Measurements from ENCODE around the gene PTPRN2.

DNA sequence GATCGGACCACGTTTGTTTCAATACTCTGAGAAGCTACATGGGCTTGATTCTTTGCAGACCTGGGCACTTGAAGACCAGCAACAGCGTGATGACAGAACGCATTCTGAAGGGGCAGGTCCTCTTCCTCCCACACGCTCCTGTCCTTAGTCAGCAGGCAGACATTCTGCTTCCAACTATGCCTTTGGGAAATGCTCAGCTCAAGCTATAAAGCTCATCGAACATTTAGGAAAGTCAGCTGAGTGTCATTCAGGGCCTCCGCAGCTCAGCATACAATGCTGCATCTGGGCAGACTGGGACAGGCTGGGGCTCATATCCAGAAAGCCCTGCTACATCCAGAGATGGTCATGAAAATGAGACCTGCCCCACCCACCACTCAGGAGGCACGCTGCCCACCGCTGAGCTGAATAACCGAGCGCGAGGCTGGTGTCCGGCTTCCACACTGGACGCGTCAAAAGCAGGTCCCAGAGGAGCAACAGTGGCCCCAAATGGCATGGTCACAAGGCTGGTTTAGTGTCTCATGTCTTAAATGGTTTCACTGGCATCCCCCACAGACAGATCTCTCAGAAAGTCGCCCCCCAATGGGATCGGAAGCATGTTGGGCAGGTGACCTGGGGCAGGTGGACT lies 976.8 kb downstream of the PTPRN2 start:
- TF ChIP-seq ARNT (IDR thresholded peaks at IDR 0.05) (no peak), BHLHE40 (IDR thresholded peaks at IDR 0.05; ENCODE audit: borderline replicate concordance) (no peak)
